Stimulated activated CD4-positive, alpha-beta T cell treated with anti-CD3 and anti-CD28 coated beads, TNF-alpha, amount 100 ng/mL, for 1 hour (primary cell): Measurements from ENCODE around the gene MAML1.
"Not testable (repeated sequence)": the region's sequence is repeated elsewhere in the genome, so short reads cannot be mapped to it uniquely, and the experiment has no call there.

Experiments
- DNase-seq, 3 donors: peaks; one replicate each; pipeline ENCODE4 v3.0.0-alpha.2; 2020; ENCODE audit warnings: low read depth in 3 of 3, low spot score in 1 of 3

MAML1 gene, protein sequence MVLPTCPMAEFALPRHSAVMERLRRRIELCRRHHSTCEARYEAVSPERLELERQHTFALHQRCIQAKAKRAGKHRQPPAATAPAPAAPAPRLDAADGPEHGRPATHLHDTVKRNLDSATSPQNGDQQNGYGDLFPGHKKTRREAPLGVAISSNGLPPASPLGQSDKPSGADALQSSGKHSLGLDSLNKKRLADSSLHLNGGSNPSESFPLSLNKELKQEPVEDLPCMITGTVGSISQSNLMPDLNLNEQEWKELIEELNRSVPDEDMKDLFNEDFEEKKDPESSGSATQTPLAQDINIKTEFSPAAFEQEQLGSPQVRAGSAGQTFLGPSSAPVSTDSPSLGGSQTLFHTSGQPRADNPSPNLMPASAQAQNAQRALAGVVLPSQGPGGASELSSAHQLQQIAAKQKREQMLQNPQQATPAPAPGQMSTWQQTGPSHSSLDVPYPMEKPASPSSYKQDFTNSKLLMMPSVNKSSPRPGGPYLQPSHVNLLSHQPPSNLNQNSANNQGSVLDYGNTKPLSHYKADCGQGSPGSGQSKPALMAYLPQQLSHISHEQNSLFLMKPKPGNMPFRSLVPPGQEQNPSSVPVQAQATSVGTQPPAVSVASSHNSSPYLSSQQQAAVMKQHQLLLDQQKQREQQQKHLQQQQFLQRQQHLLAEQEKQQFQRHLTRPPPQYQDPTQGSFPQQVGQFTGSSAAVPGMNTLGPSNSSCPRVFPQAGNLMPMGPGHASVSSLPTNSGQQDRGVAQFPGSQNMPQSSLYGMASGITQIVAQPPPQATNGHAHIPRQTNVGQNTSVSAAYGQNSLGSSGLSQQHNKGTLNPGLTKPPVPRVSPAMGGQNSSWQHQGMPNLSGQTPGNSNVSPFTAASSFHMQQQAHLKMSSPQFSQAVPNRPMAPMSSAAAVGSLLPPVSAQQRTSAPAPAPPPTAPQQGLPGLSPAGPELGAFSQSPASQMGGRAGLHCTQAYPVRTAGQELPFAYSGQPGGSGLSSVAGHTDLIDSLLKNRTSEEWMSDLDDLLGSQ

DNA sequence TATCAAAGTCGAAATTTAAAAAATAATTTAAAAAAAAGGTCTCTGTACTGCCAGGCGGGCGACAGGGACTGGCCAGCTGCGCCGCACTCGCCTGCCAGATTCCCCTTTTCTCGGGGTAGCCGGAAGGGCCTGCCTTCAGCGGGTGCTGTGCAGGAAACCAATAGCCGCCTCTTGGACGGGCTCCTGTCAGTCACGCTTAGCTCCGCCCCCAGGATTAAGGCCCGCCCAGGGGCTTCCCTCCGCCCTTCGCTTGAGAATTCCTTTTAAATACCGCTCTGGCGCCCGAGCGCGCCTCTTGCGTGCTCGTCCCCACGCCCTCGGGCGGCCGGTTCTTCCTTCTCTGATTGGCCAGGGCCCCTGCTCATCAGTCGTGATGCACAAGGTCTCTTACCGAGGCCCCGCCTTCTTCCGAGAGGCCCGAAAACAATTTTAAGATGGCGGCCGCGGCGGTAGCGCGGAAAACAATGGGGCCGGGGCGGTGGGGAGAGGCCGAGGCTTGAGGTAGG is at the start of gene MAML1:
MAML1 (plus strand) TSS at position 411 of the 506 bp plus-strand sequence. CDS start 291 bp downstream, outside the sequence.
- peak; percentile 96 to 98 (median 98) for DNase-seq

DNA sequence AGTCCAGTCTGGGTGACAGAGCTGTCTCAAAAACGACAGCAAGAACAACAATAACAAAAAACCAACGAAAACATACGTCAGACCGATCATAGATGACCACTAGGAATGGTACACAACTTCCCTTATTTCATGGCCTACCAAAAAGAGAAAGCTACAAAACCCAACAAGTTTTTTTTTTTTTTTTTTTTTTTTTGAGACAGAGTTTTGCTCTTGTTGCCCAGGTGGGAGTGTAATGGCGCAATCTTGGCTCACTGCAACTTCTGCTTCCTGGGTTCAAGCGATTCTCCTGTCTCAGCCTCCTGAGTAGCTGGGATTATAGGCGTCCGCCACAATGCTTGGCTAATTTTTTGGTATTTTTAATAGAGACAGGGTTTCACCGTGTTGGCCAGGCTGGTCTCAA is 43.4 kb upstream of the MAML1 start:
- not testable (repeated sequence) for DNase-seq

DNA sequence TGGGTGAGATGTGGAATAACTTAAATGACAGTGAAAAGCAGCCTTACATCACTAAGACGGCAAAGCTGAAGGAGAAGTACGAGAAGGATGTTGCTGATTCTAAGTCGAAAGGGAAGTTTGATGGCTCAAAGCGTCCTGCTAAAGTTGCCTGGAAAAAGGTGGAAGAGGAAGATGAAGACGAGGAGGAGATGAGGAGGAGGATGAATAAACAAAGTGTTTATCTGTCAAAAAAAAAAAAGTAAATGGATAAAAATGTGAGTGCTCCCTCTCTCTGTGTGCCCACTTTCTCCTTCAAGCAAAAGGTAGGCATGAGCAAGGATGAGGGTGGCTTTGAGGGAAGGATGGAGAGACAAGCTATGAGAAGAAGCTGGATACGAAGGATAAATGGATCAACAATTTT is 38.1 kb upstream of the MAML1 start:
- no peak for DNase-seq

DNA sequence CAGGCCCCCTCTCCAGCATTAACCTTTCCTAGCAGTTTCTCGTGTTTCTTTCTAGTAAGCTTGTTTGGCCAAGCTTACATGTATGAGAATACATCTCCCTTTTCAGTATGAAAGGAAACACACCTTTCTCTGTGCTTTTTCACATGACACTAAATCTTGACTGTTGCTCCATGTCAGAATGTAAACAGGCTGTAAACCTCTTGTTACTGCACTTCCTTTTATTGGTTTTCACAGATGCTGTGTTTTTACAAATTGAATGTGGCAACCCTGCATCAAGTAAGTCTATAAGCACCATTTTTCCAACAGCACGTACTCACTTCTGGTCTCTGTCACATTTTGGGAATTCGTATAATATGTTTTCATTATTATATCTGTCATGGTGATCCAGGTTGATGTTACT is 36.0 kb upstream of the MAML1 start:
- DNase-seq: no peak

DNA sequence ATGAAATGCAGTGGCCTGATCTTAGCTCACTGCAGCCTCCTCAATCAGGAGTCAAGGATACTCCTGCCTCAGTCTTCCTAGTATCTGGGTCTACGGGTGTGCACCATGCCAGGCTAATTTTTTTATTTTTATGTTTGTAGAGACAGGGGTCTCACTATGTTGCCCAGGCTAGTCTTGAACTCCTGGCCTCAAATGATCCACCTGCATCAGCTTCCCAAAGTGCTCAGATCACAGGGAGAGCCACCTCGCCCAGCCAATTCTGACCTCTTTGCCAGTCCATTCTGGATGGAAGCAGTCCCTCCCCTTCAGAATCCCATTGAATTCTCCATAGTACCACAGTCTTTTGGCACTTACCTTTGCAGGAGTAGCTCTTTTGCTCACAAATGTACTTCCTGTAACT is 35.5 kb upstream of the MAML1 start:
- DNase-seq: no peak

DNA sequence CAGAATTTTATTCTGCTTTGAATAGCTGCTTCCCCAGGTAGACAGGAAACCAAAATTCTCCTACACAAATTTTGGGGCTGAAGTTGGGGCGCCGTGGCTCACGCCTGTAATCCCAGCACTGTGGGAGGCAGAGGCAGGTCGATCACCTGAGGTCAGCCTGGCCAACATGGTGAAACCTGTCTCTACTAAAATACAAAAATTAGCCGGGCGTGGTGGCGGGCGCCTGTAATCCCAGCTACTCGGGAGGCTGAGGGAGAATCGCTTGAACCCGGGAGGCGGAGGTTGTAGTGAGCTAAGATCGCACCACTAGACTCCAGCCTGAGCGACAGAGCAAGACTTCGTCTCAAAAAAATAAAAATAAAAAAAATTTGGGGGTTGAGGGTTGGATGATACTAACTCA is 35.1 kb upstream of the MAML1 start:
- DNase-seq: not testable (repeated sequence)

DNA sequence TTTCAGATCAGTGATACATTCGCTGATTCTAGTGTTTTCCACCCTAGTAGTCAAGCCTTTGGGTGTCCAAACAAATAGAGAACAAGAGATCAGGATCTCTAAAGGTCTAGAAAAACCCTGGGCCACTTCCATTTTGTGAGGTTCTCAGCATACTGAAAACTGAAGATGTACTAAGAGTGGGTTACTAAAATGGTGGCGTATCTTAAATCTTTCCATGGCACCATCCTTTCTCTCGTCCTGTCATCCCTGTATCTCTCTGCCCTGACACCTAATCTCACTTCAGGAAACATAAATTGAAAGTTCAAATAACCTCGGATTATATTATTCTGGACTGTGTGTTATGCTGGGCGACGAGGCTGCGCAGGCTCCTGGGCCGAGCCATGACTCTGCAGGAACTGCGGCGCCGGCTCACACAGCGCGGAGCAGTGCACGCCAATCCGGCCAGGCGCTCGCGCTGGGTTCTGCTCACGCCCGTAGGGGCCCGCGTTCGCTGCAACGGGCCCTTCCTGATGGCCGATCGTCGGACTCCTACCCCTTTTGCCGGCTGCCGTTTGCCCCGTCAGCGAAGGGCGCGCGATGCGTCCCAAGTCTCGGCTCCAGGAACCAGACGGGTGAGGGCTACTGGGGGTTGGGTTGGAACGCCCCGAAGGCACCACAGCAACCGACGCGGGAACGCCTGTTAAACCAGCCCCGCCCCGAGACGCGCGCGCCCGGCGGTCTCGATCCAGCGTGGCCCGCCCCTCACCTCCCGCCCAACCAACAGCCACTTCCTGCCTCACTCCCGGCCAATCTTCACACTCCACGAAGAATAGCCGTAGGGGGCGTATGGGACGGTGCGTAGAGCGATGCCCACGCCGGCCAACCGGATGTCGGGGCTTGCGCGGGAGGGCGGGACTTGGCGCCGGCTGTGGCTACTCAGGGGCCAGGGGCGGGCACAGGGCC is 34.4 kb upstream of the MAML1 start:
- peak; percentile 94 to 97 (median 96) for DNase-seq

DNA sequence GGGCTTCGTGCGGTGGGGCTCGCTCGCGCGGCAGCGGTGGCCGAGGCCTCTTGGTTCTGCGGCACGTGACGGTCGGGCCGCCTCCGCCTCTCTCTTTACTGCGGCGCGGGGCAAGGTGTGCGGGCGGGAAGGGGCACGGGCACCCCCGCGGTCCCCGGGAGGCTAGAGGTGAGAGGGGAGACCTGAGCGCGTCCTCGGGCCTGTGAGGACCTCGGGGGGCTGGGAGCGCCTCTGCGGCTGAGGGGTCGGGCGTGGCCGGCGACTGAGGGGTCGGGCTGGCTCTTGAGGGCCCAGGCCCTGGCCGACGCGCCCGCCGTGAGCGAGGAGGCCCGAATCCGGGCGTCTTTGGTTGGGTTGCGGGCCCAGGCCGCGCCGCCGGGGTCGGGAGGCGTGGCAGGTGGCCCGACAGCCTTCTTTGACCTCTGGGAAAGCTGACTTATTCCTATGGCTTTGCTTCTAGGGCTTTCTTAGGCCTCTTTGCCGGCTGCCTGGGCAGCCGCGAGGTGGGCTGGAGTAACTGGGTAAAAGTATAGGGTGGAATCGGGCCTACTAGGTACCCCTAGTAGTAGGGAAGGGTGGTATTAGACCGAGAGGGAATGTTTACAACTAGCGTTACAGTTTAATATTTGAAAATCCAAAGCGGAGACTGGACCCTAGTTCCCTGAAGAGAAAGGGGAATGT is 33.5 kb upstream of the MAML1 start, which contains the start of gene CANX:
CANX (plus strand) TSS at position 33 of the 681 bp plus-strand sequence. CDS start 6,715 bp downstream, outside the sequence.
- DNase-seq: no peak

DNA sequence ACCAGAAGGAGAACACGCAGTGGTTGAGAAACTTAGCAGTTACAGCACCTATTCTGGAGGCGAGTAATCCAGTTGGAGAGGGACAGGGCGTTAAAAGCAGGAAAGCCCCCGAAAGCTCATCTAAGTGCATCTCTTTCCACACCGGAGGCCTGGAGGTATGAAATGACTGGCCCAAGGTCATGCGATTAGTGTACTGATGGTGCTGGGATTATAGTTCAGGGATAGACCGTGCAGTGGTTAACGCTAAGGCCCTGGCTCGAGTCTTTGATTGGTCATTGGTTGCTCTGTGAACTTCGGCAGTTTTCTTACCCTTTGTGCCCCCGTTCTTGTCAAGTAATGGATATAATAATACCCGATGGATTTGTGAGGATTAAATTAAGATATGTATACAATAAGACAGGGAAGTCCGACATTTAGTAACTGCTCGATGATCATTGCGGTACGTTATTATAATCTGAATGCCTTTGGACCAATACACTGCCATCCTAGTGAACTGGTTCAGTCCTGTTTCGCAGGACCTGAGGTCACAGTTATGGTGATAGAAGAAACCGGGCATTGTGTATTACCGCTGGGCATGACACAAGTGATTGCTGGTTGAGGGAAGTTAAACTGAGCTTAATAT is 32.9 kb upstream of the MAML1 start:
- DNase-seq: no peak

DNA sequence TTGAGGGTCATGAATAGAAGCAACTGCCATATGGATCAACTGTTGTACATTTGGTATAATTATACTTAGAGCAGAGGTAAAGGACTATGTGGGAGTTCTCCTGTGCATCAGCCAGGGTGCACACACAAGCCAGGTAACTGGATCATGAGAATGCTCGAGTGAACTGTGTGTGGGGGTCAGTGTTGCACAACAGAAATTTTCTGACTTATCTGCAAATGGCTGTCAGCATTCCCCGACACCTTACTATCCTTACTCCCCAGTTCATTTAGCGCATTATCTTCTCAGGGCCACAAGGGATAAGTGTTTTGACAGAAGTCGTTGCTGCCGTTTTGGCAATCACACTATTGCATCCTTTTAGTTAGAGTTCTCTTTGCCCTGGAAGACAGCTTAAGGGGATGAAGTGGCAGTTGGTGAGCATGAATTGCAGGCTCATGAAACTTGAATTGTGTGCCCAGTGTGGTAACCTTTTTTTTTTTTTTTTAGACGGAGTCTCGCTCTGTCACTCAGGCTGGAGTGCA is 32.2 kb upstream of the MAML1 start:
- no peak for DNase-seq

DNA sequence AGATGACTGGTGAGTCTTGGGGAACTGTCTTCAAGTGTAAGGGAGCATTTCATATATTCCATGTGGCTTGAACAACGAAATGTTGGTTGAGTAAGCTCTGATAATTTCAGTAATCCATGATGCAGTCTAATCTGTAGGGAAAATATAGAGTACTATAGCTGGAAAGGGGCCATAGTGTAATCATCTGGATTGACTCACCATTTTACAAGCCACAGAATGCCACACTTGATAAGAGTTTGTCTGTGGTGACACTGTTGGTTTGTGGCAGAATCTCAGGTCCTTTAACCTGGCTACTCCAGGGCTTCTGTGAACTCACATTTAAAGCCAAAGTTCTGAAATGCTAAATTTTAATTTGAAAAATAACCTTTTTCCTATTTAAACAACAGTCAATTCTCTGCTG is 16.3 kb upstream of the MAML1 start:
- no peak for DNase-seq

DNA sequence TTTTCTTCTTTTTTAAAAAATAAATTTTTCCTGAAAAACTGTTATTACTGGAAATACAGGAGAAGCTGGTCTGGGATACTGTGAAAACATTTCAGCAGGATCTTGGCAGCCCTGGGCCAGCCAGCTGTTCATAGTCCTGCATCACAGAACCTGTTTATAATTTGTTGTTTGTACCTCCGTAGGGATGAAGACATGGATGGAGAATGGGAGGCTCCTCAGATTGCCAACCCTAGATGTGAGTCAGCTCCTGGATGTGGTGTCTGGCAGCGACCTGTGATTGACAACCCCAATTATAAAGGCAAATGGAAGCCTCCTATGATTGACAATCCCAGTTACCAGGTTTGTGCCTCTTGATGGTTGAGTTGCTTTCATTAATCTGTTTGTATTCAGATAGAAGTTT is 12.4 kb upstream of the MAML1 start:
- no peak for DNase-seq

DNA sequence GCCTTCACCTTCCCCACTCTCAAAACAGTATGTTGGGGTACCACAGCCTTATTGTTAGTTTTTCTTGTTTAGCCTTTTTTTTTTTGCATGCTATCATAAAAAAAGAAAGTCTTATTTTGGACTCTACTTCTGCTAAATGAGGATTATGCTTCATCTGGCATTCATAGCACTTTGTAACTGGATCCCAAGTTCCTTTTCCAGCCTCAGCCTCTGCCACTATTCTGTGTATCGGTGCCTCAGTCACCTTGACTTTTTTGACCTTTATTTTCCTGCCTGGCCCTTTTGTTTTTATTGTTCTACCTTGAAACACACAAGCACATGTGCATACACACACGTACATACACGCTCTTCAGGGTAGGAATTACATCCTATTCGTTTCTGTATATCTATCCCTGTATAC is 8.5 kb upstream of the MAML1 start:
- no peak for DNase-seq

DNA sequence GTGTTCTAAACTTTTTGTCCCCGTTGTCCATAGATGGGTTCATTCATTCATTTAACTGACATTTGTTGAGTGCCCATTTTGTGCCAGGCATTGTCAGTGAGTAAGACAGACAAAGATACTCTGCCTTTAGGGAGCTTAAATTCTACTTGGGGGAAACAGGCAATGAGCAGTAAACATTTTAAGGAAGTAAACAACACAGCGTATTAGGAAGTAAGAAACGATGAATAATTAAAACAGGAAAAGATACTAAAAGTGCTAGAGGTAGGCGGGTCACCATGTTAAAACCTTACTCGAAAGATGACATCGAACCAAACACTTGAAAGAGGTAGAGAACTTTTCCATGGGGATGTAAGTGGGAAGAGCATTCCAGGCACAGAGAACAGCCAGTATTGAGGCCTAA is 5.5 kb upstream of the MAML1 start:
- no peak for DNase-seq

DNA sequence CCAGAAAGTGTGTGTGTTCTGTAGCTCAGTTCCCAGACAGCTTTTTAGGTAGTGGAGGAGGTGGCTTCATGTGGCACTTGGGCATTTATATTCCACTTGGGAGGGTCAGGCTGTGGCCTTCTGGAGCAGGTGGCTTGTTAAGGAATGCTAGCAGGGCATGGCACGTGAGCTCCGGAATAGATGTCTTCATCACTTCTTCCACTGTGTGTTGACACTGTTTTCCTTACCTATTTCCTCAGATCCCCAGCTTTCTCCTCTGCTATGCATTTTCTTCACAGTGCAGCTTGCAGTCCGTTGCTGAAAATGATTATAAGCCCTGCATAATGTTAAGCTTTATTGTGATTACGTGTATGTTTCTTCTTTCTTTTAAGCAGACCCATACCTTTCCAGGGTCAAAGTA is 3.3 kb upstream of the MAML1 start:
- no peak for DNase-seq

DNA sequence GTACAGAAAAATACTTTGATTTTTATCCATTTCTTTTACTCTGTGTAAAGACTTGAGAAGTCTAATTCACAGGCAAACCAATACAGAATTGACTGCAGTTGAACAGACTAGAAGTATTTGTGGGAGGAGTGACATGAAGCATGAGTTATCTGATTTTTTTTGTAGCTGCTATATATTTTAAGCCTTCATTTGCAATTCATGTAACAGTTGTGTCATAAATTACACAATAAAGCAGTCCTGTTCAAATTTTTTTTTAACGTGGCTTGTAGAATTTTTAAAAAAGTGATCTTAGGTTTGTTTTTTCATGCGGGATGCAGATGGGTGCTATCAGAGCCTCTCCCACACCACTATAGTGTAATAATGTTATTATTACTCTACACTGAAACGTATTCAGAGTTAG is 2.9 kb upstream of the MAML1 start:
- no peak for DNase-seq

DNA sequence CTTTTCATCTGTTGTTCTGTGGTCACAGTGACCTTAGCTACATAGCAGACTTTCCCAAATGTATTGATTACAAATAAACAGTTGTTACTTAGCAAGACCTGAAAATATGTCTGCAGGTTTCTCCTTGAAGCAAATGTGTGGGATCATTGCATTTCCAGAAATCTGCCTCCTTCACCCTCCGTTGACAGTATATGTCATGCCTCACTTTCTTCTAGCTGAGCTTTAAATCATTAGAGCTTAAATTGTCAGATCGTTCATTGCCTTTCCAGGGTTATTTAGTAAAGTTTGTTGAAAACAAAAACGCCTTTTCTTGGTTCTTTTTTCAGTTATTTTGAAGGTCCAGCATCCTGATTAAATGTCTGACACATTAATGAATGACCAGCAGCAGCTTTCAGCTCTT is 2.3 kb upstream of the MAML1 start:
- no peak for DNase-seq

DNA sequence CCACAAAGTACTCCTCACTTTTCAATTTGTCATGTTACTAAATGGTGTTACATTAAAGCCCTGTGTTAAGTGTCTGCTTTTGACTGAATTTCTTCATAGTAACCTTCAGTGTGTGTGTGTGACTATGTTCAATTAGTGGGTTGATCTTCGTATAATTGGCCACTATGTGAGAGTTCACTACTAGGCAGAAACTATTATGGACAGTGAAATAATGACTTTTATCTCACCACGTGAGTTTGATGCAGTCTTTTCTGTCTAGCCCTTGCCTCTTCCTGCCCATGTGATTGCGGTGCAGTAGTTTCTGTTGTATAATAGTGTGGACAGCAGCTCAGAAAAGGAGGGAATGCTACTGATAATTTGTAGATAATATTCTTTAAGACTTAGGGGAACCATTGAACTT is 1.8 kb upstream of the MAML1 start:
- DNase-seq: no peak

DNA sequence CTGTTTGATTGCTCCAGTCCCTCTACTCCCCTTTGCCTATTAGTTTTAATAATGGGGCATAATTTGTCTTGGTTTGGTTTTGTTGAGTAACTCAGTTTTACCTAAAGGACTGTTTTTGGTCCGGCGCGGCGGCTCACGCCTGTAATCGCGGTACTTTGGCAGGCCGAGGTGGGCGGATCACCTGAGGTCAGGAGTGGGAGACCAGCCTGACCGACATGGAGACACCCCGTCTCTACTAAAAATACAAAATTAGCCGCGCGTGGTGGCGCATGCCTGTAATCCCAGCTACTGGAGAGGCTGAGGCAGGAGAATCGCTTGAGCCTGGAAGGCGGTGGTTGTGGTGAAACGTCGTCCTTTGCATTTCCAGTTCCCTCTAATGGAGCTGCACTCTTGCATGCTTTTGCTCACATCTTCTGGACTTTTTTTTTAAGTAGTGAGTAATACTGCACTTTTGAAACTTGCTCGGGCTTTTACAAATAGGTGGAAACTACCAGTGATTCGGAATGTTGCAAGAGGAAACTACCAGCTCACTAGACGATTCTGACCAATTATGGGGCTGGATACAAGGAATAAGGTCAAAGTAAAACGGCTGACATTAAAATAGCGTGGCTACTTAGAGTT is 721 bp upstream of the MAML1 start:
- peak in 1 of 3 donors; percentile 5 for DNase-seq
